ENCODE results near the gene ADAM10. TPM values are rescaled to one million over a fixed set of nuclear protein-coding genes. Genes with fewer than 3 reads are reported as not detected.

Gene ADAM10
- total RNA-seq = 10 to 100 TPM; 42.9 to 83.3 (median 62.7) TPM

GRCh38 chr15:58749532-58750337, at the start of gene ADAM10:
Gene ADAM10, minus strand, starts transcription at chr15:58749707. Its CDS starts 173 bp downstream, at chr15:58749534.
- H3K4me3 ChIP-seq = peak within 1 kb of the TSS; percentile 91 to 97 (median 95)
- H3K36me3 ChIP-seq = no peaks in the 10 kb centered on the region
- no peaks in the 10 kb centered on the region for H3K27me3 ChIP-seq
- no peaks in the 10 kb centered on the region for H3K9me3 ChIP-seq
- peak within 1 kb of the TSS; percentile 91 to 97 (median 96) for H3K27ac ChIP-seq
- peak; percentile 97 to 99 (median 99) for DNase-seq
- TF ChIP-seq, protein P1, sequence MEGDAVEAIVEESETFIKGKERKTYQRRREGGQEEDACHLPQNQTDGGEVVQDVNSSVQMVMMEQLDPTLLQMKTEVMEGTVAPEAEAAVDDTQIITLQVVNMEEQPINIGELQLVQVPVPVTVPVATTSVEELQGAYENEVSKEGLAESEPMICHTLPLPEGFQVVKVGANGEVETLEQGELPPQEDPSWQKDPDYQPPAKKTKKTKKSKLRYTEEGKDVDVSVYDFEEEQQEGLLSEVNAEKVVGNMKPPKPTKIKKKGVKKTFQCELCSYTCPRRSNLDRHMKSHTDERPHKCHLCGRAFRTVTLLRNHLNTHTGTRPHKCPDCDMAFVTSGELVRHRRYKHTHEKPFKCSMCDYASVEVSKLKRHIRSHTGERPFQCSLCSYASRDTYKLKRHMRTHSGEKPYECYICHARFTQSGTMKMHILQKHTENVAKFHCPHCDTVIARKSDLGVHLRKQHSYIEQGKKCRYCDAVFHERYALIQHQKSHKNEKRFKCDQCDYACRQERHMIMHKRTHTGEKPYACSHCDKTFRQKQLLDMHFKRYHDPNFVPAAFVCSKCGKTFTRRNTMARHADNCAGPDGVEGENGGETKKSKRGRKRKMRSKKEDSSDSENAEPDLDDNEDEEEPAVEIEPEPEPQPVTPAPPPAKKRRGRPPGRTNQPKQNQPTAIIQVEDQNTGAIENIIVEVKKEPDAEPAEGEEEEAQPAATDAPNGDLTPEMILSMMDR (IDR thresholded peaks at IDR 0.05) = no peak
- peak; percentile 75 to 93 for TF ChIP-seq POLR2A (IDR thresholded peaks at IDR 0.05)
- peaks cover 0 to 15% (median 7%) of the 10 kb centered on the region in 4 donors for H3K4me1 ChIP-seq

- TF ChIP-seq POLR2A (IDR thresholded peaks at IDR 0.05) = no peak
- TF ChIP-seq, protein P1 (IDR thresholded peaks at IDR 0.05) = no peak
- no peaks in the 10 kb centered on the region for H3K36me3 ChIP-seq
- no peak overlapping the region for H3K27ac ChIP-seq
- H3K4me1 ChIP-seq = no peaks in the 10 kb centered on the region
- no peaks in the 10 kb centered on the region for H3K9me3 ChIP-seq
- no peaks in the 10 kb centered on the region for H3K27me3 ChIP-seq
- H3K4me3 ChIP-seq = no peak overlapping the region
- no peak for DNase-seq
Observed at GRCh38 chr15:58797505-58797904, 48.0 kb upstream of the ADAM10 start.

DNA sequence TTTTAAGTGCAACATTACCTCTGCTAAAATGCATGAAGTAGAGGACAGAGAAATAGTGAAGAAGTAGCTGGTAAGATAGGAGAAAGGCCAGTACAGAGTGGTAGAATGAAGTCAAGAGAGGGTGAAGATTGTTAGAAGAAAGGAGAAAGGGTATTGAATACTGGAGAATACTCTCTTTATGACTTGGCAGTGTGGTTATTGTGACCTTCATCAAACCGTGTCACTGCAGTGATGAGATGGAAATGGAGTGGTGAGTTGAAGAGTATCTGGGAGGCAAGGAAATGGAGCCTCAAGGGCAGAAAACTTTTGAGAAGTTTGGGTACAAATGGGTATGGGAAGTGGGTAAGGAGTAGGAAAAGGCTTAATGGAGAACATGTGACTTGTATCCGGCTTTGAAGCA, 46.3 kb upstream of the ADAM10 start:
- H3K4me3 ChIP-seq = no peak overlapping the region
- no peaks in the 10 kb centered on the region for H3K9me3 ChIP-seq
- TF ChIP-seq, protein P1 (IDR thresholded peaks at IDR 0.05) = no peak
- no peaks in the 10 kb centered on the region for H3K36me3 ChIP-seq
- H3K27me3 ChIP-seq = no peaks in the 10 kb centered on the region
- H3K27ac ChIP-seq = no peak overlapping the region
- no peak for DNase-seq
- no peaks in the 10 kb centered on the region for H3K4me1 ChIP-seq

DNA sequence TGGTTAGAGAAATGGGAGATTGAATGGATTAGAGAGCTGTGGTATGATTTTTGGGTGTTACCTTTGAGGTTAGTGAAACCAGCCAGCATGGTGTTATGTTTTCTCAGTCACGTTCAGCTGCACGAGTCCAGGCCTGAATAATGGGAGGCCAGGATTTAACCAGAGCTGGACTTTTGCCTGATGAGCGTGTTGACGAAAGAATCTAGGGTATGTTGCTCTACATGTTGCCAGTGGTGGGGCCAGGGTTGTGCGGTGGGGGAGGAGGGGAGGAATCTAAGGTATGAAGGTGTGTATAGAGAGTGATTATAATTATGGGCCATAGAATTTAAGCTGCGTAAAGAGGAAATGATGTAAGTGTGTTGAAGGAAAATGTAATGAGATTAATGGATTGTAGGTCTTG, 44.4 kb upstream of the ADAM10 start:
- H3K9me3 ChIP-seq = no peaks in the 10 kb centered on the region
- no peak for TF ChIP-seq POLR2A (IDR thresholded peaks at IDR 0.05)
- TF ChIP-seq, protein P1 (IDR thresholded peaks at IDR 0.05) = no peak
- no peak overlapping the region for H3K4me3 ChIP-seq
- H3K36me3 ChIP-seq = peaks cover 0 to 3% (median 0%) of the 10 kb centered on the region in 3 donors
- H3K4me1 ChIP-seq = no peaks in the 10 kb centered on the region
- H3K27me3 ChIP-seq = no peaks in the 10 kb centered on the region
- DNase-seq = no peak
- no peak overlapping the region for H3K27ac ChIP-seq

GRCh38 chr15:58788056-58788710, 38.7 kb upstream of the ADAM10 start:
- no peaks in the 10 kb centered on the region for H3K27me3 ChIP-seq
- H3K4me3 ChIP-seq = no peak overlapping the region
- H3K27ac ChIP-seq = no peak overlapping the region
- H3K9me3 ChIP-seq = no peaks in the 10 kb centered on the region
- no peak for TF ChIP-seq POLR2A (IDR thresholded peaks at IDR 0.05)
- TF ChIP-seq, protein P1 (IDR thresholded peaks at IDR 0.05) = no peak
- no peak for DNase-seq
- peaks cover 0 to 3% (median 0%) of the 10 kb centered on the region in 3 donors for H3K36me3 ChIP-seq
- no peaks in the 10 kb centered on the region for H3K4me1 ChIP-seq

Data from Peyer's patch (tissue), 4 donors.